K562 (cell line): ENCODE results near the gene RAB7A.

Experiments
- MEF2D ChIP-seq: conservative IDR thresholded peaks from 2 replicates; pipeline ENCODE4 v1.6.1; 2016; ENCODE audit warnings: low read depth, missing genetic modification characterization, missing compliant biosample characterization
- NFYB ChIP-seq: IDR thresholded peaks from 2 replicates; pipeline ENCODE4 v1.6.1; 2011; ENCODE audit warnings: mild to moderate bottlenecking, moderate library complexity; ENCODE audit not compliant: insufficient read length; ENCODE audit errors: extremely low read depth
- ZZZ3 ChIP-seq: fragments of 450-650 bp; IDR thresholded peaks from 2 replicates; pipeline ENCODE4 v1.6.1; 2016; ENCODE audit warnings: antibody characterized with exemption, mild to moderate bottlenecking, moderate library complexity
- TF ChIP-seq, protein P1 (sequence below), 3 experiments: IDR thresholded peaks in 2 of 3; conservative IDR thresholded peaks in 1 of 3; 2 replicates each; pipeline ENCODE4 v1.5.1; 2011 to 2012; ENCODE audit warnings: low read length in 3 of 3, mild to moderate bottlenecking in 3 of 3, control low read depth in 2 of 3, improper control_type of control experiment in 1 of 3, inconsistent platforms in 1 of 3, low read depth in 1 of 3, mixed read lengths in 1 of 3, moderate library complexity in 1 of 3; ENCODE audit not compliant: insufficient read depth in 2 of 3

DNA sequence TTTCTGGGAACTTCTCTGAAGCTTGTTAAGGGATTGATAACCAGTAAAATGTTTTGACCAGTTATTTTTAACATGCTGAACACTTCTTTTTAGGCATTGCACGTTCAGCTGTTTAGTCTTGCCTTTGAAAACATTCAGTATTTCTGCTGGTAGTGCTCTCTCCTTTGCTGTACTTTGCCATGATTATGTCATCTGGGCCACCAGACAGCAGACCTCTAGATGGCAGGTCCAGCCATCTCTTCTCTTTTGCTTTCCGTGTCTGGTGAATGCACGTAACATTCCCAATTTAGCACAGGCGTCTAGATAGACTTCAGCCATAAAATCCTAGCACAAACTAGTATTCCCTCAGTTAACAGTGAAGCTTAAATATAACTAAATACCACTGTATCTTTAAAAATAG, 57.8 kb downstream of the RAB7A start:
- TF ChIP-seq MEF2D: no peak
- no peak for TF ChIP-seq NFYB
- TF ChIP-seq, protein P1, sequence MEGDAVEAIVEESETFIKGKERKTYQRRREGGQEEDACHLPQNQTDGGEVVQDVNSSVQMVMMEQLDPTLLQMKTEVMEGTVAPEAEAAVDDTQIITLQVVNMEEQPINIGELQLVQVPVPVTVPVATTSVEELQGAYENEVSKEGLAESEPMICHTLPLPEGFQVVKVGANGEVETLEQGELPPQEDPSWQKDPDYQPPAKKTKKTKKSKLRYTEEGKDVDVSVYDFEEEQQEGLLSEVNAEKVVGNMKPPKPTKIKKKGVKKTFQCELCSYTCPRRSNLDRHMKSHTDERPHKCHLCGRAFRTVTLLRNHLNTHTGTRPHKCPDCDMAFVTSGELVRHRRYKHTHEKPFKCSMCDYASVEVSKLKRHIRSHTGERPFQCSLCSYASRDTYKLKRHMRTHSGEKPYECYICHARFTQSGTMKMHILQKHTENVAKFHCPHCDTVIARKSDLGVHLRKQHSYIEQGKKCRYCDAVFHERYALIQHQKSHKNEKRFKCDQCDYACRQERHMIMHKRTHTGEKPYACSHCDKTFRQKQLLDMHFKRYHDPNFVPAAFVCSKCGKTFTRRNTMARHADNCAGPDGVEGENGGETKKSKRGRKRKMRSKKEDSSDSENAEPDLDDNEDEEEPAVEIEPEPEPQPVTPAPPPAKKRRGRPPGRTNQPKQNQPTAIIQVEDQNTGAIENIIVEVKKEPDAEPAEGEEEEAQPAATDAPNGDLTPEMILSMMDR (IDR thresholded peaks at IDR 0.05 in 2 of 3, conservative IDR thresholded peaks at IDR 0.05 in 1 of 3; ENCODE audit: insufficient read depth in 2 of 3, low read depth in 1 of 3, low read length in 3 of 3): no peak
- TF ChIP-seq ZZZ3: no peak
